ENCODE measurements around the gene VILL. TPM values are rescaled to one million over a fixed set of nuclear protein-coding genes. Genes with fewer than 3 reads are reported as not detected.
A peak's percentile ranks its signal among the peaks of the same experiment; 100 is the strongest.

VILL gene
- total RNA-seq, 4 donors from 2014 or later: 8.9 to 20.1 (median 18.0) TPM

DNA sequence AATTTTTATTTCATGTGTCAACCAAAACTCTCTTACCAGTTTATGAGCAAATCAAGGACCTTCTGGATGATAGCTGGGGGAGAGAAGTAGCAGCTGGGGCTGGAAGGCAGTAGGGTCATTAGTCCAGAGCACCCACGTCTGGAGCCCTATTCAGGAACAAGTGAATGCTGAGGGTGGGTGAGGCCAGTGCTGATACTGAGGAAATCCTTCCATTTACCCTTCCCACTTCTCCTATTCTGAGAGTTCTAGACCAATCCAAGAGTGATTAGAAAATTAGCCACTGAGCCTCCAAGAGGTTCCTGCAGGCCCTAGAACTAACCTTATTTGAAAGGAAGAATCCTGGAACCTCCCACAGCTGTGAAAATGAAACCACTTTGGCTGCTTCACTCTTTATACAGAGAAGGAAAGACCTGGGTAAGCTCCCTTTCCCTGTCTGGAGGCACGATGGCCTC is 46.2 kb upstream of the VILL start:
- H3K4me3 ChIP-seq (ENCODE audit: low read depth, poor library complexity, severe bottlenecking): no peak overlapping the region
- intact Hi-C loops (cut with DNase I; ENCODE audit: low total_unique reads): no loop called here
- DNase-seq (ENCODE audit: low spot score in 2 of 2): peak in 1 of 2 donors; percentile 14
- TF ChIP-seq POLR2A (IDR thresholded peaks at IDR 0.05): no peak
- 20 to 33% methylated on average over 2 of the region's 2 CpGs for whole genome bisulfite sequencing, 2 donors

DNA sequence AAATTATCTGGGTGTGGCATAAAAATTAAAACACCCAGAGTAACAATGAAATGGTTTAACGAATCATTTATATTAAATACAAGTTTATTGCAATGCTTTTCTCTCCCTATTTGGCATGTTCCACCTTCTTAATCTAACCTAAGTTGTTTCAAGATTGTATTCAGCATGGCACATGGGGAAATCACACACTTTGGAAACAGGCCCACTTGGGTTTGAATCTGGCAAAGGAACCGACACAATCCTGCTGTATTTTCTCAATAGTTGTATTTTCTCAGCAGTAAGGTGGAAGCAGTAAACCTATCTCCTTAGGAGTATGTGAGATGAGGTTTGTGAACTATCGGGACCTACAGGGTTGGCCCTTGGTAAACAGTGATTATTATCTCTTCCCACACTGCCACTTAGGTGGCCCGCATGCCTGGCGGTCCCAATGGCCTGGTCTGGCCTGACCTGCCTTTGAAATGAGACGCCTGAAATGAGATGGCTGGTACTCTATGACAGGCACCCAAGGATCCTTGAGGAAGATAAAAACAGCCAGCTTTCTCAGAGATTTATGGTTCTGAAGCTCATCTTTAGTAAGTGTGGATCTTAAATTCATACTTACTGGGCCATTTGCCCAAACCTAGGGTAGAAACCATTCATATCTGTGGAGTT is 45.3 kb upstream of the VILL start:
- WGBS, 2 donors: 30 to 38% methylated on average over 6 of the region's 6 CpGs
- peak in 1 of 2 donors; percentile 40 for DNase-seq (ENCODE audit: low spot score in 2 of 2)
- intact Hi-C loops (cut with DNase I; ENCODE audit: low total_unique reads): no loop called here
- H3K4me3 ChIP-seq (ENCODE audit: low read depth, poor library complexity, severe bottlenecking): no peak overlapping the region
- TF ChIP-seq, protein P1, sequence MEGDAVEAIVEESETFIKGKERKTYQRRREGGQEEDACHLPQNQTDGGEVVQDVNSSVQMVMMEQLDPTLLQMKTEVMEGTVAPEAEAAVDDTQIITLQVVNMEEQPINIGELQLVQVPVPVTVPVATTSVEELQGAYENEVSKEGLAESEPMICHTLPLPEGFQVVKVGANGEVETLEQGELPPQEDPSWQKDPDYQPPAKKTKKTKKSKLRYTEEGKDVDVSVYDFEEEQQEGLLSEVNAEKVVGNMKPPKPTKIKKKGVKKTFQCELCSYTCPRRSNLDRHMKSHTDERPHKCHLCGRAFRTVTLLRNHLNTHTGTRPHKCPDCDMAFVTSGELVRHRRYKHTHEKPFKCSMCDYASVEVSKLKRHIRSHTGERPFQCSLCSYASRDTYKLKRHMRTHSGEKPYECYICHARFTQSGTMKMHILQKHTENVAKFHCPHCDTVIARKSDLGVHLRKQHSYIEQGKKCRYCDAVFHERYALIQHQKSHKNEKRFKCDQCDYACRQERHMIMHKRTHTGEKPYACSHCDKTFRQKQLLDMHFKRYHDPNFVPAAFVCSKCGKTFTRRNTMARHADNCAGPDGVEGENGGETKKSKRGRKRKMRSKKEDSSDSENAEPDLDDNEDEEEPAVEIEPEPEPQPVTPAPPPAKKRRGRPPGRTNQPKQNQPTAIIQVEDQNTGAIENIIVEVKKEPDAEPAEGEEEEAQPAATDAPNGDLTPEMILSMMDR (IDR thresholded peaks at IDR 0.05): no peak
- no peak for TF ChIP-seq POLR2A (IDR thresholded peaks at IDR 0.05)

DNA sequence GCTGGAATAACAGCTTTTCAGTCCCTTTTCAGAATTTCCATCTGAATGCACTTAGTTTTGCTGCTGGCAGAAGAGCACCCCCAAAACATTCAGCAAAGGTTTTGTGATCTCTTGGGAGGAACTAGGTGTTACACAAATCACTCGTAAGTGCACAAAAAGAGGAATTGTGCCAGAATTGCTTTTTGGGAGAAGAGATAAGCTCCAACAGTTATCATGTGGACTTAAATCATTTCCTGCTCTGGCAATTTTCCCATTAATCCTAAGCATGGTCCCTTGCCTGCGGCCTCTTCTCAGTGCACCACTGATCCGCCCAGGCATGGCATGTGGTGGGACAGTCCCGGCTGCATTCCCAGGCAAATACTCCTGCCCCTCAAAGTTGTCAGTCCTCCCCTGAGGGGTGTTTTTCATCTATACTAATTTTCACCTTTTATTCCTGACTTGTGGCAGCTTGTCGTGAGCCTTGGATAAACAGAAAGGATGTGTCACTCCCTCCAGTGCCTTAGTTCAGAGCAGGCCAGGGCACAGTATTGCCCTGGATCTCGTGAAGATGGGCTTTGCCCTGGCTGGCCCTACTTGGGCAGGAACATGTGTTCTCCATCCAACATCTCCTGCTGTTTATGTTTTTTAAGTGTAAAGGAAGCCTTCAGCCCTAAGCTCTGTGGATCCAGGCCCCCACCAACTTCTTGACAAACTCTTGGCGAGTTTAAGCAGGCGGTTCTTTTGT is 44.6 kb upstream of the VILL start:
- no peak for TF ChIP-seq POLR2A (IDR thresholded peaks at IDR 0.05)
- TF ChIP-seq, protein P1 (IDR thresholded peaks at IDR 0.05): no peak
- no peak overlapping the region for H3K4me3 ChIP-seq (ENCODE audit: low read depth, poor library complexity, severe bottlenecking)
- 19 to 20% methylated on average over 8 of the region's 8 CpGs for WGBS, 2 donors
- DNase-seq (ENCODE audit: low spot score in 2 of 2): peak; percentile 68 to 90
- intact Hi-C loops (cut with DNase I; ENCODE audit: low total_unique reads): no loop called here

DNA sequence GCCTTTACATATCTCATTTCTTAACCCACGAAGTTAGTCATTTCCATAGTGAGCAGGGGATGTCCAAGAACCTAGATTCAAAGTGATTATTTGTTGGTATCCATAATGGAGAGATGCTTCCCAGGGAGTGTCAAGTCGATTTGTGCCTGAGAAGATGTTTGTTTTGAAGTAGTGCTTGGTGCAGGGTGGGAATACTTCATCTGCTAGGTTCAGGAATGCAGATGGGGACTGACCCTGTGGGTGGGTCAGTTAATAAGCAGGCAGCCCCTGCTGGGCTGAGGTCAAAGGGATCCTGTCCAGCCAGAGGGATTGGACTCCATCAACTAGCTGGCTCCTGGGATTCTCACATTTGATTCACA is 44.1 kb upstream of the VILL start:
- intact Hi-C loops (cut with DNase I; ENCODE audit: low total_unique reads): no loop called here

DNA sequence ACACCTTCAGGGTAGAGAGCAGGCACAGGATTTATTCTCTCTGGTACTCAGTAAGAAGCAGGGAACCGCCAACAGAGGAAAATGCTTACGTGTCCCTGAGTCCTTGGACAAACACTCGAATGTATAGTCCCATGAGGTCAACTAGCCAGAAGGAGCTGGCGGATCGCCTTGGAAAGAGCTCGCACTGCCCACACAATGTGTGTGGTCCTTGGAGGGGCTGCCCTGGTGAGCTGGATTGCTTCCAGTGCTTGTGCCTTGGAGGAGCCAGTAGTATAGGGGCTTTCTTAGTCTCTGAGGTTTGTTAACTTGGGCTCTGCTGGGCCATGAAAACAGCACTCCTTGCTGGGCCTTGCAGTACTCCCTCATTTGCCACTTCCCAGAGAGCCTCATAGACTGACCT is 40.7 kb upstream of the VILL start:
- peak in 1 of 2 donors; percentile 72 for DNase-seq (ENCODE audit: low spot score in 2 of 2)
- H3K4me3 ChIP-seq (ENCODE audit: low read depth, poor library complexity, severe bottlenecking): no peak overlapping the region
- 79 to 93% methylated on average over 6 of the region's 6 CpGs for WGBS, 2 donors
- no peak for TF ChIP-seq POLR2A (IDR thresholded peaks at IDR 0.05)
- TF ChIP-seq, protein P1 (IDR thresholded peaks at IDR 0.05): no peak
- intact Hi-C loops (cut with DNase I; ENCODE audit: low total_unique reads): no loop called here

More for the DNA sequence above, 44.1 kb upstream of the VILL start:
- no peak for DNase-seq (ENCODE audit: low spot score in 2 of 2)
- TF ChIP-seq, protein P1 (IDR thresholded peaks at IDR 0.05): no peak
- no peak for TF ChIP-seq POLR2A (IDR thresholded peaks at IDR 0.05)
- no peak overlapping the region for H3K4me3 ChIP-seq (ENCODE audit: low read depth, poor library complexity, severe bottlenecking)
- 25 to 46% methylated on average over 2 of the region's 2 CpGs for WGBS, 2 donors

DNA sequence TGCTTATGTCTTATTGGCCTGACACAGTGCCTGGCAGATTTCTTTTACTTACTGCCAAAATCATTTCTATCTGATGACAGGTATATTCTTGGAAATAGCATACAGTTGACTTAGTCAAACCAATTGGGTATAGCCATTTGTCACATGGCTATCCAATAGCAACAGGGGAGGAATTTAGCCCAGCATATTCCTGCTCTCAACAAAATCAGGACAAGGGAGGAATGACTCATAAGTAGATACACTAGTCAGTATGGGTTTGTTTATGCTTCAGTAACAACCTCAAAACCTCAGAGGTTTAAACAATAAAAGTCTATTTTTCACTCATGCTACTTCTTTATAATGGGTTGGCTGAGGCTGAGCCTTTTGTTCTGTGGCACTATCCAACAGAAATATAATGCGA is 38.0 kb upstream of the VILL start:
- no peak overlapping the region for H3K4me3 ChIP-seq (ENCODE audit: low read depth, poor library complexity, severe bottlenecking)
- WGBS, 2 donors: 92 to 100% methylated on average over 1 of the region's 1 CpG
- intact Hi-C loops (cut with DNase I; ENCODE audit: low total_unique reads): no loop called here
- no peak for TF ChIP-seq POLR2A (IDR thresholded peaks at IDR 0.05)
- DNase-seq (ENCODE audit: low spot score in 2 of 2): no peak
